B cell (primary cell): ENCODE results near the gene ELAVL2. TPM values are rescaled to one million over a fixed set of nuclear protein-coding genes. Genes with fewer than 3 reads are reported as not detected.

Experiments
- ATAC-seq: fragments of 200-7000 bp; cut with Tn5 transposase; one replicate; pipeline ENCODE4 v1.10.0; 2021; ENCODE audit warnings: low read depth, mild to moderate bottlenecking, moderate number of reproducible peaks, moderate library complexity
- CTCF ChIA-PET: fragments of 350-600 bp; sonication (Branson Sonifier 250); formaldehyde crosslinking; loops from one replicate; lab custom pipeline; 2021; ENCODE audit warnings: antibody characterized with exemption, inconsistent platforms; lab: Charles Lee
- POLR2A ChIA-PET: fragments of 350-600 bp; sonication (Branson Sonifier 250); formaldehyde crosslinking; loops from one replicate; lab custom pipeline; 2021; ENCODE audit warnings: antibody characterized with exemption; lab: Charles Lee
- DNase-seq: peaks from one replicate; pipeline ENCODE4 v3.0.0; 2013
- H2AFZ ChIP-seq: 2 replicates; pipeline ENCODE4 v1.6.1; 2012; ENCODE audit warnings: mild to moderate bottlenecking, low read depth, low read length; ENCODE audit not compliant: insufficient read depth, poor library complexity, severe bottlenecking
- H3K27ac ChIP-seq, 2 donors: 1 replicate in 1 of 2; 2 replicates in 1 of 2; pipeline ENCODE4 v1.5.1; 2012 to 2013; ENCODE audit warnings: low read length in 2 of 2, mild to moderate bottlenecking in 2 of 2, moderate library complexity in 1 of 2
- H3K27me3 ChIP-seq, 4 experiments: fragments of 200-600 bp in 1 of 4; sonication (generic) in 1 of 4; replicated peaks in 1 of 4; 1 replicate in 2 of 4; 2 replicates in 2 of 4; pipeline versions ENCODE4 v1.6.1 to v1.7.0; 2013 to 2016; ENCODE audit warnings: low read length in 3 of 4, mild to moderate bottlenecking in 2 of 4, mixed read lengths in 1 of 4, moderate library complexity in 1 of 4; ENCODE audit not compliant: insufficient read depth in 4 of 4, control insufficient read depth in 3 of 4; ENCODE audit errors: control extremely low read depth in 1 of 4
- H3K36me3 ChIP-seq, 2 experiments: replicated peaks in 1 of 2; 1 replicate in 1 of 2; 2 replicates in 1 of 2; pipeline versions ENCODE4 v1.6.1 to v1.7.1; 2013; ENCODE audit warnings: low read length in 1 of 2; ENCODE audit not compliant: insufficient read depth in 2 of 2, control insufficient read depth in 1 of 2; ENCODE audit errors: control extremely low read depth in 1 of 2, extremely low read depth in 1 of 2
- H3K4me1 ChIP-seq, 2 donors: fragments of 200-600 bp in 1 of 2; sonication (generic) in 1 of 2; 1 replicate in 1 of 2; 2 replicates in 1 of 2; pipeline versions ENCODE4 v1.5.1 to v1.6.1; 2013 to 2017; ENCODE audit warnings: low read length in 2 of 2; ENCODE audit not compliant: control insufficient read depth in 2 of 2, insufficient read depth in 2 of 2
- H3K4me2 ChIP-seq: replicated peaks from 2 replicates; pipeline ENCODE3; 2012; ENCODE audit warnings: mild to moderate bottlenecking, low read depth, low read length; ENCODE audit not compliant: poor library complexity, severe bottlenecking
- H3K4me3 ChIP-seq, 5 experiments: fragments of 200-600 bp in 1 of 5; sonication (generic) in 1 of 5; 1 replicate in 3 of 5; 2 replicates in 2 of 5; pipeline versions ENCODE4 v1.5.1 to v1.7.0; 2011 to 2016; ENCODE audit warnings: low read length in 4 of 5, mild to moderate bottlenecking in 4 of 5, low read depth in 2 of 5, control low read depth in 1 of 5, moderate library complexity in 1 of 5; ENCODE audit not compliant: insufficient read depth in 1 of 5; ENCODE audit errors: control extremely low read depth in 1 of 5, extremely low read depth in 1 of 5
- H3K79me2 ChIP-seq: fragments of 200-600 bp; sonication (generic); one replicate; pipeline ENCODE4 v1.6.0; 2016; ENCODE audit warnings: low read length; ENCODE audit not compliant: control insufficient read depth, insufficient read depth
- H3K9ac ChIP-seq: fragments of 200-600 bp; sonication (generic); 2 replicates; pipeline ENCODE4 v1.6.1; 2017; ENCODE audit warnings: mild to moderate bottlenecking, low read length, moderate library complexity
- H3K9me3 ChIP-seq, 3 donors: one replicate each; pipeline versions ENCODE4 v1.6.1 to v1.7.1; 2013; ENCODE audit warnings: low read length in 2 of 3; ENCODE audit not compliant: control insufficient read depth in 2 of 3, insufficient read depth in 1 of 3; ENCODE audit errors: control extremely low read depth in 1 of 3
- H4K20me1 ChIP-seq: 2 replicates; pipeline ENCODE4 v1.6.0; 2012; ENCODE audit warnings: mild to moderate bottlenecking, low read length; ENCODE audit not compliant: insufficient read depth, control insufficient read depth, poor library complexity, severe bottlenecking
- H3K27ac Mint-ChIP-seq: one replicate; pipeline ENCODE4 v1.8.0; 2021; ENCODE audit warnings: mixed read lengths
- H3K27me3 Mint-ChIP-seq: one replicate; pipeline ENCODE4 v1.8.0; 2021; ENCODE audit warnings: mixed read lengths
- H3K4me1 Mint-ChIP-seq: one replicate; pipeline ENCODE4 v1.8.0; 2021; ENCODE audit warnings: mixed read lengths
- H3K4me3 Mint-ChIP-seq: one replicate; pipeline ENCODE4 v1.8.0; 2021; ENCODE audit warnings: mixed read lengths
- H3K9me3 Mint-ChIP-seq: one replicate; pipeline ENCODE4 v1.8.0; 2022; ENCODE audit warnings: mixed read lengths; ENCODE audit not compliant: insufficient read depth
- EZH2 ChIP-seq: IDR thresholded peaks from 2 replicates; pipeline ENCODE4 v1.6.1; 2012; ENCODE audit warnings: borderline replicate concordance, low read depth, mild to moderate bottlenecking, moderate library complexity, low read length; ENCODE audit not compliant: insufficient read depth, poor library complexity, severe bottlenecking
- WGBS: methylation state at CpG from one replicate; pipeline ENCODE4 v1.1.5; 2013; ENCODE audit warnings: missing lambda C conversion rate; ENCODE audit not compliant: insufficient coverage; 5-methylcytosine and 5-hydroxymethylcytosine counted together
- intact Hi-C: fragments of 100-400 bp; cut with micrococcal nuclease; formaldehyde crosslinking; loops from one replicate; pipeline ENCODE4 v1.10.0; 2022
- polyA plus RNA-seq: library from polyadenylated mRNA; depleted of rRNA; stranded (reverse); fragments of >200 nt; gene quantifications from 2 replicates; pipeline ENCODE4 v1.2.3, GENCODE V29; 2012
- total RNA-seq, 2 donors: library from RNA; stranded (reverse); fragments of 120-200 nt in 1 of 2; gene quantifications; 1 replicate in 1 of 2; 2 replicates in 1 of 2; pipeline versions ENCODE4 v1.2.3 to v1.2.4, GENCODE V29; 2013 to 2022
- TF ChIP-seq, protein P1 (sequence below): fragments of 200-600 bp; IDR thresholded peaks from one replicate; pipeline ENCODE4 v1.8.0; 2022; ENCODE audit warnings: antibody characterized with exemption, mild to moderate bottlenecking

Gene ELAVL2
- total and polyA plus RNA-seq, 2 donors (not counting 1 experiment from before 2014, with no cell fraction given), result not detected

DNA sequence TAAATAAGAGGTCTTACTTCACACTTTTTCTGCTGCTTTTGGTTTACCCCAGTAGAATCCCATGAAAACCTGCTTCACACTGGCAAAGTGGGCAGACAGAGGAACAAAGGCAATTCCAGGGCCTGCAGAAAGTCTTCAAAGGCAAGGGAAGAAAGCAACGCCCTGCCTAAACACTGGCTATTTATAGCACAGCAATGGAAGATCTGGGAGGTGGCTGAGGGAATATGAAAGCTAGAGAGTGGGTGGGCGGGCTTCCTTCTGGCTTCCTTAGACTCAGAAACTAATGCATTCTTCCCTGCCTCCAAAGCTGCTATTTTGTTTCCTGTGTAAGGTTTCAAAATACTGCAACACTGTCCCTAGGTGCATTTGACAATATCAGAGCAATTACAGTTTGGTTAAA, 46.8 kb downstream of the ELAVL2 start:
- no peaks in the 10 kb centered on the region for H3K27me3 Mint-ChIP-seq
- CTCF ChIA-PET, result no interaction called here
- H3K9me3 Mint-ChIP-seq, result peaks cover 2% of the 10 kb centered on the region
- Histone ChIP-seq H3K9me3 (no peaks in the 10 kb centered on the region), H3K4me2 (no peak overlapping the region), H3K27ac (no peak overlapping the region), H3K9ac (no peak overlapping the region), H3K36me3 (no peaks in the 10 kb centered on the region), H2AFZ (no peak overlapping the region), H4K20me1 (no peaks in the 10 kb centered on the region), H3K4me3 (no peak overlapping the region), H3K79me2 (no peaks in the 10 kb centered on the region), H3K4me1 (no peaks in the 10 kb centered on the region), H3K27me3 (no peaks in the 10 kb centered on the region)
- TF ChIP-seq, protein P1, sequence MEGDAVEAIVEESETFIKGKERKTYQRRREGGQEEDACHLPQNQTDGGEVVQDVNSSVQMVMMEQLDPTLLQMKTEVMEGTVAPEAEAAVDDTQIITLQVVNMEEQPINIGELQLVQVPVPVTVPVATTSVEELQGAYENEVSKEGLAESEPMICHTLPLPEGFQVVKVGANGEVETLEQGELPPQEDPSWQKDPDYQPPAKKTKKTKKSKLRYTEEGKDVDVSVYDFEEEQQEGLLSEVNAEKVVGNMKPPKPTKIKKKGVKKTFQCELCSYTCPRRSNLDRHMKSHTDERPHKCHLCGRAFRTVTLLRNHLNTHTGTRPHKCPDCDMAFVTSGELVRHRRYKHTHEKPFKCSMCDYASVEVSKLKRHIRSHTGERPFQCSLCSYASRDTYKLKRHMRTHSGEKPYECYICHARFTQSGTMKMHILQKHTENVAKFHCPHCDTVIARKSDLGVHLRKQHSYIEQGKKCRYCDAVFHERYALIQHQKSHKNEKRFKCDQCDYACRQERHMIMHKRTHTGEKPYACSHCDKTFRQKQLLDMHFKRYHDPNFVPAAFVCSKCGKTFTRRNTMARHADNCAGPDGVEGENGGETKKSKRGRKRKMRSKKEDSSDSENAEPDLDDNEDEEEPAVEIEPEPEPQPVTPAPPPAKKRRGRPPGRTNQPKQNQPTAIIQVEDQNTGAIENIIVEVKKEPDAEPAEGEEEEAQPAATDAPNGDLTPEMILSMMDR, result no peak
- TF ChIP-seq EZH2, result no peak
- no peak overlapping the region for H3K4me3 Mint-ChIP-seq
- no peaks in the 10 kb centered on the region for H3K4me1 Mint-ChIP-seq
- no peak overlapping the region for H3K27ac Mint-ChIP-seq
- intact Hi-C loops, result no loop called here
- POLR2A ChIA-PET, result no interaction called here
- ATAC-seq (no peak), DNase-seq (no peak)
- WGBS, result no CpG with 5 or more reads among the region's 2 CpGs

DNA sequence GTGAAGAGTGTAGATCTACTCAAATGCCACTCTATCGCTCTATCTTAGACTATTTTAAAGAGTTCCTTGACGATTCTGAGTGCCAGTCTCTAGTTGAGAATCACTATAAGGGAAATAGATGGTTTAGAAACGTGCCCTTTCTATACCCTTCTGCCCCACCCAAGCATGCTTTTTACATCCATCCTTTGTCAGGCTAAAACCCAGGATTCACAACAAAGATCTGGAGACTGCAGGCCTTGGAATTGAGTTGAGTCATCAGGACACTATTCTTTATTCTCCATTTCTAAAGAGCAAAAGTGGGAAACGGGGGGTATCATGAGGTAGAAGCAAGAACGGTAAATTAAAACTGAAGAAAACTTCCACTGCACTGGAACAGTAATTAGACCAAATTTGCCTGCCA, 48.7 kb downstream of the ELAVL2 start:
- WGBS, result no CpG with 5 or more reads among the region's 5 CpGs
- no peak overlapping the region for H2AFZ ChIP-seq
- H3K79me2 ChIP-seq, result no peaks in the 10 kb centered on the region
- DNase-seq, result no peak
- TF ChIP-seq EZH2, result no peak
- TF ChIP-seq, protein P1, result no peak
- Mint-ChIP-seq H3K27me3 (no peaks in the 10 kb centered on the region), H3K4me1 (no peaks in the 10 kb centered on the region), H3K27ac (no peak overlapping the region), H3K4me3 (no peak overlapping the region), H3K9me3 (peaks cover 2% of the 10 kb centered on the region)
- H3K4me2 ChIP-seq, result no peak overlapping the region
- H3K9ac ChIP-seq, result no peak overlapping the region
- ATAC-seq, result no peak
- H3K27ac ChIP-seq, result no peak overlapping the region
- no peak overlapping the region for H3K4me3 ChIP-seq
- intact Hi-C loops, result no loop called here
- H3K4me1 ChIP-seq, result no peaks in the 10 kb centered on the region
- H4K20me1 ChIP-seq, result no peaks in the 10 kb centered on the region
- ChIA-PET POLR2A (no interaction called here), CTCF (no interaction called here)
- H3K36me3 ChIP-seq, result no peaks in the 10 kb centered on the region
- H3K27me3 ChIP-seq, result no peaks in the 10 kb centered on the region
- H3K9me3 ChIP-seq, result no peaks in the 10 kb centered on the region
